ENCODE results near the gene TRIM44. TPM values are rescaled to one million over a fixed set of nuclear protein-coding genes. Genes with fewer than 3 reads are reported as not detected.

Gene TRIM44
- total RNA-seq, 4 donors from 2014 or later = 27.4 to 73.4 (median 53.7) TPM

DNA sequence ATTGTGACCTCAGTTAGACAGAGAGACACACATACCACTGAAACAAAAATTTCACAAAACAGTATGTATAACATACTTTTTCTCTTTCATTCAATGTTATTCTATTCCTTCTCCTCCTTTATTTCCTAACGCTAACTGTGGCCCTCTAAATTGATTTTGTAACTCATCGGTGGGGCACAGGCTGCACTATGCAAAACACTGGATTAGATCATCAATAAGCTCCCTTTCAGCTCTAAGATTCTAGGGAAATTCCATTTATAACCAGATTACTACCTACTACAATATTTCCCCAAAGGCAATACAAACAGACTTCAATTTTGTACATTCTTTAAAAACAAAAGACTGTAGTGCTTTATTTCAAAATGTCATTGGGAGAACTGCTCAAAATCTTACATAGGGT lies 38.3 kb upstream of the TRIM44 start:
- no peak for TF ChIP-seq POLR2AphosphoS5 (IDR thresholded peaks at IDR 0.05)
- 87% methylated on average over 2 of the region's 2 CpGs for WGBS
- no peak overlapping the region for H3K27ac ChIP-seq (replicated peaks in 1 of 4)
- H3K36me3 ChIP-seq = no peaks in the 10 kb centered on the region
- no peaks in the 10 kb centered on the region for H3K9me3 ChIP-seq
- H3K4me1 ChIP-seq = peaks cover 11 to 27% (median 17%) of the 10 kb centered on the region in 4 donors
- peaks cover 0 to 18% (median 0%) of the 10 kb centered on the region in 4 donors for H3K27me3 ChIP-seq
- DNase-seq (ENCODE audit: extremely low spot score) = no peak
- no peak overlapping the region for H3K4me3 ChIP-seq
- intact Hi-C loops (cut with DNase I) = loop anchor here (5.0 kb wide), 1 partner anchor 38 kb away; the partner anchor contains the start of gene TRIM44

DNA sequence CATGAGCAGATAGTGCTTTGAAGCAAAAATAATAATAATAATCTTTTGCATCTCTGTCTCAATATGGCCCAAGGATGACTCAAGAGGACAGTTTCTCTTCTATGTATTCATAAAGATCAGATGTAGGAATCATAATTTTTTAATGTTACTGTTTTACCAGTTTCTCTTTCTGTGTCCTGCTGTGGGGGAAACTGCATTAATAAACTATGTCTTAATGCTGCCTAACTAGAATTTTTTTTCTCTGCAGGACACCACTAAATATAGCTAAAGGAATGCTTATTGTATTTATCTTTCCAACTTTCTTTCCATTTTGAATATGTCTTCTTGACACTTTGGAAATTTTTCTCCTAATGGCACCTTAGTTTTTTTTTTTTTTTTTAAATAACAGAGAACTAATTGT lies 37.8 kb upstream of the TRIM44 start:
- Histone ChIP-seq H3K4me1 (peaks cover 6 to 23% (median 13%) of the 10 kb centered on the region in 4 donors), H3K9me3 (no peaks in the 10 kb centered on the region), H3K4me3 (no peak overlapping the region), H3K27me3 (peaks cover 0 to 13% (median 0%) of the 10 kb centered on the region in 4 donors), H3K36me3 (no peaks in the 10 kb centered on the region), H3K27ac (replicated peaks in 1 of 4) (no peak overlapping the region)
- TF ChIP-seq EP300 (IDR thresholded peaks at IDR 0.05) = no peak
- no peak for TF ChIP-seq POLR2AphosphoS5 (IDR thresholded peaks at IDR 0.05)
- no peak for TF ChIP-seq POLR2A (IDR thresholded peaks at IDR 0.05; ENCODE audit: low read depth)
- TF ChIP-seq, protein P1, sequence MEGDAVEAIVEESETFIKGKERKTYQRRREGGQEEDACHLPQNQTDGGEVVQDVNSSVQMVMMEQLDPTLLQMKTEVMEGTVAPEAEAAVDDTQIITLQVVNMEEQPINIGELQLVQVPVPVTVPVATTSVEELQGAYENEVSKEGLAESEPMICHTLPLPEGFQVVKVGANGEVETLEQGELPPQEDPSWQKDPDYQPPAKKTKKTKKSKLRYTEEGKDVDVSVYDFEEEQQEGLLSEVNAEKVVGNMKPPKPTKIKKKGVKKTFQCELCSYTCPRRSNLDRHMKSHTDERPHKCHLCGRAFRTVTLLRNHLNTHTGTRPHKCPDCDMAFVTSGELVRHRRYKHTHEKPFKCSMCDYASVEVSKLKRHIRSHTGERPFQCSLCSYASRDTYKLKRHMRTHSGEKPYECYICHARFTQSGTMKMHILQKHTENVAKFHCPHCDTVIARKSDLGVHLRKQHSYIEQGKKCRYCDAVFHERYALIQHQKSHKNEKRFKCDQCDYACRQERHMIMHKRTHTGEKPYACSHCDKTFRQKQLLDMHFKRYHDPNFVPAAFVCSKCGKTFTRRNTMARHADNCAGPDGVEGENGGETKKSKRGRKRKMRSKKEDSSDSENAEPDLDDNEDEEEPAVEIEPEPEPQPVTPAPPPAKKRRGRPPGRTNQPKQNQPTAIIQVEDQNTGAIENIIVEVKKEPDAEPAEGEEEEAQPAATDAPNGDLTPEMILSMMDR (IDR thresholded peaks at IDR 0.05) = no peak
- intact Hi-C loops (cut with DNase I) = loop anchor here (5.0 kb wide), 1 partner anchor 38 kb away; the partner anchor contains the start of gene TRIM44
- no peak for DNase-seq (ENCODE audit: extremely low spot score)

DNA sequence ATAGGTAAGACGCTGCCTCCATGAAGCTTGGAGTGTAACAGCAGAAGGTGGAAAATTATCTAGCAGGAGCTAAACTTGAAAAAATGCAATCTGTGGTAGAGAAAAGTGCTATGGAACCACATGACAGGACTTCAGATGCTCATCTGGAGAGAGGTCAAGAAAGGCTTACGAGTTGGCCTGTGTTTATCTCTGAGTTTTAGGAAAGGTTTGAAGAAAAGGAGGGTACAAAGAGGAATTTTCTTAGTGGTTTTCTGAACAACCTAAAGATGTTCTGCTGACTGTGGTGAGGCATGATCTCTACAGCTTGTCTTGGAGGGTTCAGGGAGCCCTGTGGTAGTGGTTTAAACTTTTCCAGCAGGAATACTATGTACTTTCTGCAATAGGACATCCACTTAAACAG lies 36.1 kb upstream of the TRIM44 start:
- Histone ChIP-seq H3K27me3 (peaks cover 0 to 3% (median 0%) of the 10 kb centered on the region in 4 donors), H3K9me3 (no peaks in the 10 kb centered on the region), H3K27ac (replicated peaks in 1 of 4) (no peak overlapping the region), H3K4me1 (peaks cover 0 to 16% (median 7%) of the 10 kb centered on the region in 4 donors), H3K36me3 (no peaks in the 10 kb centered on the region), H3K4me3 (no peak overlapping the region)
- intact Hi-C loops (cut with DNase I) = no loop called here
- 89% methylated on average over 2 of the region's 2 CpGs for WGBS
- TF ChIP-seq, protein P1 (IDR thresholded peaks at IDR 0.05) = no peak
- TF ChIP-seq POLR2A (IDR thresholded peaks at IDR 0.05; ENCODE audit: low read depth) = no peak
- no peak for TF ChIP-seq EP300 (IDR thresholded peaks at IDR 0.05)
- TF ChIP-seq POLR2AphosphoS5 (IDR thresholded peaks at IDR 0.05) = no peak
- DNase-seq (ENCODE audit: extremely low spot score) = no peak

DNA sequence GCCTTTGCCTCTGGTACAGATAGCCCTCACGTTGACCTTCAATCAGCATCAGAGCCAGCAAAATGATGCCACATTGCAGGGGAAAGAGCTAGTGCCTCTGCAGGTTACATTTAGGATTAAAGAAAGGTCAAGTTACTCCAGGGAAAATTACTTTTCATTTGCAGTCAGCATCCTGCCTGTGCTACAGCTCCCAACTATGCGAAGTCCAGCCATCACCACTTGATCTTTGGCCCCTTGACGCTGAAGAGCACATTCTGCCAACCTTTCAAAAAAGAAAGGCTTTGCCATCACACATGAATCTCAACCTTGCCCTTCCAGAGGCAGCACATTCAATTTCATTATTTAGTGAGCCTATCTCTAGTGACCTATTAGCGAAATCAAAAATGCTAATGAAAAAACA lies 33.1 kb upstream of the TRIM44 start:
- intact Hi-C loops (cut with DNase I) = no loop called here
- H3K9me3 ChIP-seq = no peaks in the 10 kb centered on the region

DNA sequence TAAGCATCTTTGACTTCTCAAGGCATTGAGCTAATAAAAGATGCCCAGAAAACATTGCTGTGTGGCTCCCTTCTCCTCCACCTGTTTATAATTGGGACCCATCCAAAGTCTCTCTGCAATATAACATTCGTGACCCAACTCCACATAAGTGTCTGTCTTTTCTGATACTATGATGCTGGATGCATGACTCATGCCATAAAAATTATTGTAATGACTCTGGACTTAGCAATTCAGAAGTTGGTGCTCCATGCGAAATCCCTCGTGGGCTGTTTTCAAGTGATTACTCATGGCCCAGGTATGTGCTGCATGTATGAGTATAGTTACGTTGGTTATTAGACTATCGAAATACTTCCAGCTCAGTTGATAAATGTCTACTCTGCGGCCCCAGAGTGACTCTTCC lies 32.7 kb upstream of the TRIM44 start:
- no peak overlapping the region for H3K4me3 ChIP-seq
- no peaks in the 10 kb centered on the region for H3K9me3 ChIP-seq
- 57% methylated on average over 6 of the region's 6 CpGs for WGBS
- intact Hi-C loops (cut with DNase I) = no loop called here
- H3K4me1 ChIP-seq = no peaks in the 10 kb centered on the region
- peaks cover 0 to 26% (median 0%) of the 10 kb centered on the region in 4 donors for H3K27me3 ChIP-seq
- no peak for DNase-seq (ENCODE audit: extremely low spot score)
- TF ChIP-seq EP300 (IDR thresholded peaks at IDR 0.05) = no peak
- TF ChIP-seq, protein P1 (IDR thresholded peaks at IDR 0.05) = no peak
- no peak for TF ChIP-seq POLR2AphosphoS5 (IDR thresholded peaks at IDR 0.05)
- no peak for TF ChIP-seq POLR2A (IDR thresholded peaks at IDR 0.05; ENCODE audit: low read depth)
- H3K36me3 ChIP-seq = no peaks in the 10 kb centered on the region
- no peak overlapping the region for H3K27ac ChIP-seq (replicated peaks in 1 of 4)

More for the DNA sequence above, 33.1 kb upstream of the TRIM44 start:
- 92% methylated on average over 4 of the region's 4 CpGs for WGBS
- TF ChIP-seq, protein P1 (IDR thresholded peaks at IDR 0.05) = no peak
- no peak for TF ChIP-seq EP300 (IDR thresholded peaks at IDR 0.05)
- TF ChIP-seq POLR2AphosphoS5 (IDR thresholded peaks at IDR 0.05) = no peak
- no peak for TF ChIP-seq POLR2A (IDR thresholded peaks at IDR 0.05; ENCODE audit: low read depth)
- H3K27me3 ChIP-seq = peaks cover 0 to 26% (median 0%) of the 10 kb centered on the region in 4 donors
- H3K27ac ChIP-seq (replicated peaks in 1 of 4) = no peak overlapping the region
- H3K4me1 ChIP-seq = no peaks in the 10 kb centered on the region
- H3K4me3 ChIP-seq = no peak overlapping the region
- no peak for DNase-seq (ENCODE audit: extremely low spot score)
- H3K36me3 ChIP-seq = no peaks in the 10 kb centered on the region
